Peyer's patch (tissue), 4 donors: Measurements from ENCODE around the gene EDC4. TPM values are rescaled to one million over a fixed set of nuclear protein-coding genes. Genes with fewer than 3 reads are reported as not detected.

Experiments
- DNase-seq, 3 donors: peaks; one replicate each; pipeline ENCODE4 v3.0.0-alpha.2; 2017 to 2019
- H3K27ac ChIP-seq, 4 donors: fragments of 200-600 bp; sonication (generic); one replicate each; pipeline ENCODE4 v1.5.1; 2016 to 2019
- H3K27me3 ChIP-seq, 2 donors: fragments of 200-600 bp; sonication (generic); one replicate each; pipeline ENCODE4 v1.5.1; 2019
- H3K36me3 ChIP-seq, 3 donors: fragments of 200-600 bp; sonication (generic); one replicate each; pipeline ENCODE4 v1.5.1; 2016 to 2019
- H3K4me1 ChIP-seq, 4 donors: fragments of 200-600 bp; sonication (generic); one replicate each; pipeline ENCODE4 v1.5.1; 2016 to 2019
- H3K4me3 ChIP-seq, 4 donors: fragments of 200-600 bp; sonication (generic); 1 replicate in 3 of 4; 2 replicates in 1 of 4; pipeline ENCODE4 v1.5.1; 2016 to 2019; ENCODE audit warnings: mild to moderate bottlenecking in 1 of 4
- H3K9me3 ChIP-seq, 4 donors: fragments of 200-600 bp; sonication (generic); one replicate each; pipeline ENCODE4 v1.5.1; 2016 to 2019; ENCODE audit warnings: mild to moderate bottlenecking in 1 of 4
- POLR2A ChIP-seq, 2 donors: fragments of 450-650 bp; IDR thresholded peaks; one replicate each; pipeline ENCODE4 v1.5.1; 2017; ENCODE audit warnings: antibody characterized with exemption in 2 of 2, mild to moderate bottlenecking in 2 of 2, moderate library complexity in 2 of 2
- total RNA-seq, 4 donors: library from RNA; depleted of rRNA; stranded (reverse); fragments of >200 nt; gene quantifications; one replicate each; pipeline ENCODE4 v1.1.0, GENCODE V29; 2016
- TF ChIP-seq, protein P1 (sequence below), 6 experiments: fragments of 450-650 bp in 4 of 6; fragments of 200-600 bp in 2 of 6; sonication (generic) in 1 of 6; IDR thresholded peaks; one replicate each; pipeline ENCODE4 v1.5.1; 2017 to 2019; ENCODE audit warnings: antibody characterized with exemption in 6 of 6, mild to moderate bottlenecking in 3 of 6, moderate library complexity in 1 of 6

Gene EDC4
- total RNA-seq, 4 donors from 2014 or later, result 94.2 to 154 (median 114) TPM

DNA sequence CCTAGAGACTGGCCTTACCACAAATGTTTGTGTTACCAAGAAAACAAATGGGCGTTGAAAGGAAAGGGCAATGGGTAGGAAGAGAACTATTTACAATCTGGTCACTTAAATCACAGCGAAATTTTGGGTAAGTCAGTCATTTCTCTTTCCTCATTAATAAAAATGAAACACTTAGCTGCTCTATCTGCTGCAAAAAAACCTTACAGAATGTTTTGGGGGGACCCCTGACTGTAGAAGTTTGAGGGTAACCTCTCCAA lies 26.9 kb upstream of the EDC4 start:
- Histone ChIP-seq H3K4me3 (peak overlapping the region; percentile 87 to 94 (median 90)), H3K27me3 (no peaks in the 10 kb centered on the region), H3K9me3 (no peaks in the 10 kb centered on the region), H3K4me1 (peaks cover 0 to 50% (median 41%) of the 10 kb centered on the region in 4 donors), H3K27ac (peak overlapping the region; percentile 71 to 96 (median 90)), H3K36me3 (no peaks in the 10 kb centered on the region)
- no peak for TF ChIP-seq POLR2A (IDR thresholded peaks at IDR 0.05)
- TF ChIP-seq, protein P1, sequence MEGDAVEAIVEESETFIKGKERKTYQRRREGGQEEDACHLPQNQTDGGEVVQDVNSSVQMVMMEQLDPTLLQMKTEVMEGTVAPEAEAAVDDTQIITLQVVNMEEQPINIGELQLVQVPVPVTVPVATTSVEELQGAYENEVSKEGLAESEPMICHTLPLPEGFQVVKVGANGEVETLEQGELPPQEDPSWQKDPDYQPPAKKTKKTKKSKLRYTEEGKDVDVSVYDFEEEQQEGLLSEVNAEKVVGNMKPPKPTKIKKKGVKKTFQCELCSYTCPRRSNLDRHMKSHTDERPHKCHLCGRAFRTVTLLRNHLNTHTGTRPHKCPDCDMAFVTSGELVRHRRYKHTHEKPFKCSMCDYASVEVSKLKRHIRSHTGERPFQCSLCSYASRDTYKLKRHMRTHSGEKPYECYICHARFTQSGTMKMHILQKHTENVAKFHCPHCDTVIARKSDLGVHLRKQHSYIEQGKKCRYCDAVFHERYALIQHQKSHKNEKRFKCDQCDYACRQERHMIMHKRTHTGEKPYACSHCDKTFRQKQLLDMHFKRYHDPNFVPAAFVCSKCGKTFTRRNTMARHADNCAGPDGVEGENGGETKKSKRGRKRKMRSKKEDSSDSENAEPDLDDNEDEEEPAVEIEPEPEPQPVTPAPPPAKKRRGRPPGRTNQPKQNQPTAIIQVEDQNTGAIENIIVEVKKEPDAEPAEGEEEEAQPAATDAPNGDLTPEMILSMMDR (IDR thresholded peaks at IDR 0.05), result no peak
- DNase-seq, result no peak

DNA sequence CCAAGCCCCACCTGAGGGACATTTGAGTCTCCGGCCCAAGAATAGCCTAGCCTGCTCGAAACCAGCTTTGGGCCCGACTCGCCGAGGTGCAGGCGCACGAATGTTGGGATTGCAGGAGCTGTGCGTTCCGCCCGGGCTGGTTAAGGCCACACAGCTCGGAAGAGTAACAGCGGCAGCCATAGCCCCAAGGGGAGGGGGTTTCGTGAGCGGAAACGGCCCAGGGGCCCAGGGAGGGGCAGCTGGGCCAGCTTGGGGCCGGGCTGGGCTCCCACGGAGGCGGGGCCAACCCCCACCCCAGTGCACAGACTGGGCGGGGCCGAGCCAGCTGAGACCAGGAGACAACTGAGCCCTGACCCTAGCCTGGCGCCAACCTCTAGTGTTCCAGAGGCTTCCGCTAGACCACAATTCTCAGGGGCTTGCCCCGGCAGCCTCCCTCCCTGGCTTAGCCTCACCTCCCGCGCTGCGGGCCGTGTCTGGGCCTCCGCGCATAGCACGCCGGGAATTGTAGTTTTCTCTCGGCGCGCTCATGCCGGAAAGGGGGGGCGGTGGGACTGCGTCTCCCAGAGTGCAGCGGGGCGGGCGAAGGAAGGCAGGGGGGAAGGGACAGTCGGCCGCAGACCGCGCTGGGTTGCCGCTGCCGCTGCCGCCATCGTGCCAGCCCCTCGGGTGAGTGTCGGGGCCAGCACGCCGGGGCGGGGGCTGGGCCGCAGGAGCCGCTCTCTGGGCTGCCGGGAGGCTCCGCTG lies 26.4 kb upstream of the EDC4 start, which contains the start of gene NUTF2:
Gene NUTF2 (plus strand): TSS at position 614 of the 744 bp plus-strand sequence. CDS start 18,198 bp downstream, outside the sequence.
- peaks cover 0 to 50% (median 41%) of the 10 kb centered on the region in 4 donors for H3K4me1 ChIP-seq
- DNase-seq, result peak; percentile 94 to 98 (median 97)
- H3K27ac ChIP-seq, result peak within 1 kb of the TSS; percentile 71 to 96 (median 90)
- peak within 1 kb of the TSS; percentile 87 to 94 (median 90) for H3K4me3 ChIP-seq
- no peaks in the 10 kb centered on the region for H3K36me3 ChIP-seq
- TF ChIP-seq, protein P1 (IDR thresholded peaks at IDR 0.05), result peak in 1 of 6 experiments; percentile 10
- TF ChIP-seq POLR2A (IDR thresholded peaks at IDR 0.05), result peak; percentile 37 to 70
- H3K9me3 ChIP-seq, result no peaks in the 10 kb centered on the region
- no peaks in the 10 kb centered on the region for H3K27me3 ChIP-seq

DNA sequence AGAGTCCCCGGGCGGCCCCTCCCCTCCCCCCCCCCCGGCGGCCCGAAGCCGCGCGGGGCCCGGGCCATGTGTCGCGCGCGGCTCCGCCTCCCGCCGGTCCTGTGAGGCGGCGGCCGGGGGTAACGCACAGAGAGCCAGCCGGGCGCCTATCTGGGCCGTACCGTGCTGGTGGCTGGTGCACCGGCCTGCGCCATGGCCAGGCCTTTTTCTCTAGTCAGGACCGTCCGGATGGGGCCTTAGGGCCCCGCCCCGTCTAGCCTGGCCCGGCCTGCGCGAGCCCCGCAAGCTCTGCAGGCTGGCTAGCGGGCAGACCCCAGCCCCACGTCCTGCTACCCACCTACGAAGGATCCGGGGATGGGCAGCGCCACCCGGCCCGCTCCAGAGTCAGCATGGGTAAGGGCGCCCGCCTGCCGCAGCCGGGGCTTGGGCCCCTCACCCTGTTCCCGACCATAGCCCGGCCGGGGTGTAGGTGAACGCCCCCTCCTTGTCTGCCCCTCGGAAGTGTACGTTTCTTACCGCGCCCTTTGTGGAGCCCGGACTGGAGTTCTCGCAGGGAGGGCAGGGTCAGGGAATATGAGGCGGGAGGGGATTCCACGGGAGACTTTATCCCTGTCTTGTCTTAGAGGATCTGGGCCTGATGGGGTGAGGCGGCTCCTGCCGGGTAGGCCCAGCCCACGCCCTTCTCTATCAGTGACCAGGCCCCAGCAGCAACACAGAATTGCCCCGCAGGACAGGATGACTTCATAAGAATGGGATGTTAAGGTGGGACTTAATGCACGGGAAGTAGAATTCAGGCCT lies 25.6 kb upstream of the EDC4 start, which contains the start of gene CENPT:
Gene CENPT (minus strand): TSS at position 630 of the 798 bp plus-strand sequence. CDS start 13,834 bp downstream, outside the sequence.
- H3K4me3 ChIP-seq, result peak within 1 kb of the TSS; percentile 87 to 94 (median 90)
- peak; percentile 66 to 81 (median 67) for DNase-seq
- peak within 1 kb of the TSS; percentile 71 to 96 (median 90) for H3K27ac ChIP-seq
- H3K27me3 ChIP-seq, result no peaks in the 10 kb centered on the region
- no peaks in the 10 kb centered on the region for H3K36me3 ChIP-seq
- TF ChIP-seq, protein P1 (IDR thresholded peaks at IDR 0.05), result peak in 1 of 6 experiments; percentile 4
- no peak for TF ChIP-seq POLR2A (IDR thresholded peaks at IDR 0.05)
- no peaks in the 10 kb centered on the region for H3K9me3 ChIP-seq
- peaks cover 0 to 50% (median 41%) of the 10 kb centered on the region in 4 donors for H3K4me1 ChIP-seq

DNA sequence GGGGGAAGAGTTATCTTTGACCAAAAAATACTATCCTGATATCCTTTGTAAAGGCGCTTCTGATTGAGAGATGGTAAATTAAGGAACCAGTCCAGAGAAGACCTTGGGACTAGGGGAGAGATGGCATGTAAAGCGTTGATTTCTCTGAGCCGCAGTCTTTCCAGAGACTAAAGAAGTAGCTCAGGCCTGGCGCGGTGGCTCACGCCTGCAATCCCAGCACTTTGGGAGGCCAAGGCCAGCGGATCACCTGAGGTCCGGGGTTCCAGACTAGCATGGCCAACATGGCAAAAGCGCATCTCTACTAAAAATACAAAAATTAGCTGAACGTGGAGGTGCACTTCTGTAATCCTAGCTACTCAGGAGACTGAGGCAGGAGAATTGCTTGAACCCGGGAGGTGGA lies 24.7 kb upstream of the EDC4 start:
- Histone ChIP-seq H3K27ac (peak overlapping the region in 1 of 4 donors; percentile 87), H3K4me3 (peak overlapping the region in 2 of 4 donors; percentile 92 to 94), H3K36me3 (no peaks in the 10 kb centered on the region), H3K4me1 (peaks cover 0 to 48% (median 41%) of the 10 kb centered on the region in 4 donors), H3K27me3 (no peaks in the 10 kb centered on the region), H3K9me3 (no peaks in the 10 kb centered on the region)
- TF ChIP-seq POLR2A (IDR thresholded peaks at IDR 0.05), result no peak
- TF ChIP-seq, protein P1 (IDR thresholded peaks at IDR 0.05), result no peak
- DNase-seq, result no peak

DNA sequence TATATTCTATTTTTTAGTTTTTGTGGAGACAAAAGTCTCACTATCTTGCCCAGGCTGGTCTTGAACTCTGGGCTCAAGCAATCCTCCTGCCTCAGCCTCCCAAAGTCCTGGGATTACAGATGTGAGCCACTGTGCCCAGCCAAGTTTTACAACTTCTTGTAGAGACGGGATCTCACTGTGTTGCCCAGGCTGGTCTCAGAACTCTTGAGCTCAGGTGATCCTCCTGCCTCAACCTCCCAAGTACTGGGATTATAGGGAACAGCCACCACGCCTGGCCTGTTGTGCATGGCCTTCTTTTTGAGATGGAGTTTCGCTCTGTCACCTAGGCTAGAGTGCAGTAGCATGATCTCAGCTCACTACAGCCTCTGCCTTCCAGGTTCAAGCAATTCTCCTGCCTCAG lies 19.2 kb upstream of the EDC4 start:
- H3K4me1 ChIP-seq, result peaks cover 0 to 26% (median 2%) of the 10 kb centered on the region in 4 donors
- no peak overlapping the region for H3K27ac ChIP-seq
- H3K4me3 ChIP-seq, result no peak overlapping the region
- no peaks in the 10 kb centered on the region for H3K9me3 ChIP-seq
- no peaks in the 10 kb centered on the region for H3K27me3 ChIP-seq
- no peak for DNase-seq
- H3K36me3 ChIP-seq, result no peaks in the 10 kb centered on the region
- TF ChIP-seq POLR2A (IDR thresholded peaks at IDR 0.05), result no peak
- TF ChIP-seq, protein P1 (IDR thresholded peaks at IDR 0.05), result no peak
